ENCODE results near the gene TRIP13.
"Not testable (repeated sequence)": the region's sequence is repeated elsewhere in the genome, so short reads cannot be mapped to it uniquely, and the experiment has no call there.

TRIP13 gene

DNA sequence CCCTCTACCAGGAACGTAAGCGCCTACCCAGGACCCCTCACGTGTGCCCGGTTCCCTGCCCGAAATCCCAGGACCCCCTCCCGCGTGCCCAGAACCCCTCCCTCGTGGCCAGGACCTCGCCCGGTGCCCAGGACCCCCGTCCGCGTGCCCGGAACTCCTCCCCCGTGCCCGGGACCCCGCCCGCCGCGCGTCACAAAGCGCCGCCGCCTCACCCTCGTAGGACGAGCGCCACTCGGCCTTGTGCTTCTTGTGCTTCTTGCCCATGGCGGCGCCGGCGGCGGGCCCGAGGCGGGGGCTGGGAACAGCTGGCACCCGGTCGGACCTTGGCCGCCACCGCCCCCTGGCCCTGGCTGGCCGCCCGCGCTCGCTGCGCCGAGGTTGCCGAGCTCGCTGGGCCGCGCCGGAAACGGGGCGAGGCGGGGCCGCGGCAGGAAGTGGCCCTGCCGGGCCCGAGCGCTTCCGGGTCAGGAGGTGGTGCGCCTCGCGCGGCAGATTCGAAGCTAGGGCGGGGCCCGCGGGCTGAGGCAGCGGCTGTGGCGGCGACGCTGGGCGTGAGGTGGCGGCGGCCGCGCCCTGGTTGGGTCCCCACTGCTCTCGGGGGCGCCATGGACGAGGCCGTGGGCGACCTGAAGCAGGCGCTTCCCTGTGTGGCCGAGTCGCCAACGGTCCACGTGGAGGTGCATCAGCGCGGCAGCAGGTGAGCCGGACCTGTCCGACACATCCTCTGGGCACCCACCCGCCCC, at the start of gene TRIP13, which contains the start of gene BRD9:
Gene TRIP13, plus strand, starts transcription at position 491 of the 743 bp plus-strand sequence. Its CDS starts 115 bp downstream, at position 606.
Gene BRD9, minus strand, starts transcription at position 408 of the 743 bp plus-strand sequence. Its CDS starts 144 bp downstream, at position 264.
- peak within 1 kb of the TSS; percentile 48 for H3K27ac ChIP-seq (ENCODE audit: low read length)
- TF ChIP-seq CTCF (IDR thresholded peaks at IDR 0.05; ENCODE audit: low read depth, low read length) (no peak), EZH2phosphoT487 (IDR thresholded peaks at IDR 0.05; ENCODE audit: low read depth) (no peak)
- peak within 1 kb of the TSS; percentile 93 for H3K9ac ChIP-seq (ENCODE audit: low read length)
- peak within 1 kb of the TSS; percentile 99 for H3K4me3 ChIP-seq (ENCODE audit: low read length)
- H4K20me1 ChIP-seq (ENCODE audit: insufficient read depth, low read length): no peaks in the 10 kb centered on the region
- H3K4me2 ChIP-seq (ENCODE audit: low read length): peak within 1 kb of the TSS; percentile 96
- H3K27me3 ChIP-seq (ENCODE audit: low read depth, low read length): no peaks in the 10 kb centered on the region
- peak within 1 kb of the TSS; percentile 31; the same call in 1 of the 2 replicates for H2AFZ ChIP-seq (ENCODE audit: low read depth, low read length)
- H3K79me2 ChIP-seq (ENCODE audit: low read length): peaks cover 84% of the 10 kb centered on the region
- H3K36me3 ChIP-seq (replicated peaks; ENCODE audit: low read depth, low read length): peaks cover 47% of the 10 kb centered on the region
- no peaks in the 10 kb centered on the region for H3K9me3 ChIP-seq (ENCODE audit: insufficient read depth, low read length)
- peaks cover 13% of the 10 kb centered on the region for H3K4me1 ChIP-seq (ENCODE audit: low read length)

GRCh38 chr5:843371-843770, 49.3 kb upstream of the TRIP13 start:
- H3K4me3 ChIP-seq (ENCODE audit: low read length); H4K20me1 ChIP-seq (ENCODE audit: insufficient read depth, low read length); H2AFZ ChIP-seq (ENCODE audit: low read depth, low read length); H3K4me1 ChIP-seq (ENCODE audit: low read length); H3K27ac ChIP-seq (ENCODE audit: low read length); H3K9me3 ChIP-seq (ENCODE audit: insufficient read depth, low read length); H3K27me3 ChIP-seq (ENCODE audit: low read depth, low read length); H3K9ac ChIP-seq (ENCODE audit: low read length); H3K36me3 ChIP-seq (replicated peaks; ENCODE audit: low read depth, low read length); H3K4me2 ChIP-seq (ENCODE audit: low read length); H3K79me2 ChIP-seq (ENCODE audit: low read length): not testable (repeated sequence)

- H3K9ac ChIP-seq (ENCODE audit: low read length); H3K36me3 ChIP-seq (replicated peaks; ENCODE audit: low read depth, low read length); H3K79me2 ChIP-seq (ENCODE audit: low read length); H3K4me3 ChIP-seq (ENCODE audit: low read length); H3K27me3 ChIP-seq (ENCODE audit: low read depth, low read length); H3K4me1 ChIP-seq (ENCODE audit: low read length); H3K4me2 ChIP-seq (ENCODE audit: low read length); H3K9me3 ChIP-seq (ENCODE audit: insufficient read depth, low read length); H2AFZ ChIP-seq (ENCODE audit: low read depth, low read length); H3K27ac ChIP-seq (ENCODE audit: low read length); H4K20me1 ChIP-seq (ENCODE audit: insufficient read depth, low read length): not testable (repeated sequence)
Observed at GRCh38 chr5:843926-844325, 48.8 kb upstream of the TRIP13 start.

DNA sequence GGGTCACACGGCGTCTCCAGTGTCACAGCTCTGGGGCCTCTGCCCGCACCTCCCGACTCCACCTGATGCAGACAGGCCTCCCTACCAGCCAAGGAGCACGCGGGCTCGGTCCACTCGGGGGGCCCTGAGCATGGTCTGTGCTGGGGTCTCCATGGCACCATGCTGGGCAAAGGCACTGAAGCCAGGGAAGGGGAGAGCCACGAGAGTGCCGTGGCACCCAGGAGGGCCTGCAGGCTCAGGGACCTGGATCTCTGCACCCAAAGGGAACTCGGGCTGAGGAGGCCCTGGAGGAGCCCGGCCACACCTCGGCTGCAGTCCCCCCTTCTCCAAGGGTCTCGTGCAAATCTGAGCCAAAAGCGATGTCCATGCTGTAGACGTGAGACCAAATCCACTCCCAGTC, 48.3 kb upstream of the TRIP13 start:
- H3K36me3 ChIP-seq (replicated peaks; ENCODE audit: low read depth, low read length); H3K79me2 ChIP-seq (ENCODE audit: low read length); H3K4me3 ChIP-seq (ENCODE audit: low read length); H3K9ac ChIP-seq (ENCODE audit: low read length); H2AFZ ChIP-seq (ENCODE audit: low read depth, low read length); H3K9me3 ChIP-seq (ENCODE audit: insufficient read depth, low read length); H3K4me2 ChIP-seq (ENCODE audit: low read length); H4K20me1 ChIP-seq (ENCODE audit: insufficient read depth, low read length); H3K27me3 ChIP-seq (ENCODE audit: low read depth, low read length); H3K27ac ChIP-seq (ENCODE audit: low read length); H3K4me1 ChIP-seq (ENCODE audit: low read length): not testable (repeated sequence)

DNA sequence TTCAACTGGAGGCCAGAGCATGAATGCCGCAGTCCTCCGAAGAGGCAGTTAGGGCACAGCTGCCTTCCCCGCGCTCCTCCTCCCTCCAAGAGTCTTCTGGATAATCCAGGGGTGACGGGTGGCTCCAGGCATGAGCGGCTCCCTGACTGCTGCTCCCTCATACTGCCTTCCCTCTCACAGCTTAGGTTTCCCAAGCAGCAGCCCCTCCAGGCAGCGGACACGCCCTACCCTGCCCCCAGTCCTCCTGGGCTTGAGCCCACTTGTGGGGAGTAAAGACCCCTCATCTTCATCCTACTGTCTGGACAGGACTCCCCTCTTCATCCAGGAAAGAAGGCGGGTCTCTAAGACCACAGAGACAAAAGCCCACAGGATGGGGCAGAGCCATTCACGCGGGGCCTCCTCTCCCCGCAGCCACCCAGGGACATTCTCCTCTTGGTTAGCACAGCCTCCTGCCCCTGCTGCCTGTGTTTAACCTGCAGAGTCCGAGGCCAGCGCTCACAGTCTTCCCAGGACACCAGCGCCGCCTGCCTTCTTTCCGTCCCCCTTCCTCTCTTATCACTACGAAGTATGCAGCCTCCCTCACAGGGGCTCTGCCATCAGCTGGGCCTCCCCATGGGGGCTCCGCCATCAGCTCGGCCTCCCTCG, 47.5 kb upstream of the TRIP13 start:
- not testable (repeated sequence) for H3K4me3 ChIP-seq (ENCODE audit: low read length); H4K20me1 ChIP-seq (ENCODE audit: insufficient read depth, low read length); H3K4me2 ChIP-seq (ENCODE audit: low read length); H3K4me1 ChIP-seq (ENCODE audit: low read length); H3K27me3 ChIP-seq (ENCODE audit: low read depth, low read length); H3K36me3 ChIP-seq (replicated peaks; ENCODE audit: low read depth, low read length); H2AFZ ChIP-seq (ENCODE audit: low read depth, low read length); H3K27ac ChIP-seq (ENCODE audit: low read length); H3K9ac ChIP-seq (ENCODE audit: low read length); H3K79me2 ChIP-seq (ENCODE audit: low read length); H3K9me3 ChIP-seq (ENCODE audit: insufficient read depth, low read length)

GRCh38 chr5:845676-846601, 46.7 kb upstream of the TRIP13 start:
- not testable (repeated sequence) for H3K9ac ChIP-seq (ENCODE audit: low read length); H3K79me2 ChIP-seq (ENCODE audit: low read length); H3K4me2 ChIP-seq (ENCODE audit: low read length); H3K4me1 ChIP-seq (ENCODE audit: low read length); H3K4me3 ChIP-seq (ENCODE audit: low read length); H4K20me1 ChIP-seq (ENCODE audit: insufficient read depth, low read length); H3K9me3 ChIP-seq (ENCODE audit: insufficient read depth, low read length); H3K27ac ChIP-seq (ENCODE audit: low read length); H3K36me3 ChIP-seq (replicated peaks; ENCODE audit: low read depth, low read length); H2AFZ ChIP-seq (ENCODE audit: low read depth, low read length); H3K27me3 ChIP-seq (ENCODE audit: low read depth, low read length)

GRCh38 chr5:846602-847091, 46.0 kb upstream of the TRIP13 start:
- H3K27ac ChIP-seq (ENCODE audit: low read length); H4K20me1 ChIP-seq (ENCODE audit: insufficient read depth, low read length); H3K9me3 ChIP-seq (ENCODE audit: insufficient read depth, low read length); H3K36me3 ChIP-seq (replicated peaks; ENCODE audit: low read depth, low read length); H3K79me2 ChIP-seq (ENCODE audit: low read length); H3K9ac ChIP-seq (ENCODE audit: low read length); H2AFZ ChIP-seq (ENCODE audit: low read depth, low read length); H3K27me3 ChIP-seq (ENCODE audit: low read depth, low read length); H3K4me3 ChIP-seq (ENCODE audit: low read length); H3K4me1 ChIP-seq (ENCODE audit: low read length): not testable (repeated sequence)
- H3K4me2 ChIP-seq (ENCODE audit: low read length): peak overlapping the region; percentile 40

- H4K20me1 ChIP-seq (ENCODE audit: insufficient read depth, low read length); H3K27ac ChIP-seq (ENCODE audit: low read length); H3K9me3 ChIP-seq (ENCODE audit: insufficient read depth, low read length); H3K36me3 ChIP-seq (replicated peaks; ENCODE audit: low read depth, low read length); H3K9ac ChIP-seq (ENCODE audit: low read length); H3K4me2 ChIP-seq (ENCODE audit: low read length); H3K4me3 ChIP-seq (ENCODE audit: low read length); H3K4me1 ChIP-seq (ENCODE audit: low read length); H3K27me3 ChIP-seq (ENCODE audit: low read depth, low read length); H3K79me2 ChIP-seq (ENCODE audit: low read length); H2AFZ ChIP-seq (ENCODE audit: low read depth, low read length): not testable (repeated sequence)
Observed at GRCh38 chr5:847212-847611, 45.5 kb upstream of the TRIP13 start.
